ENCODE data around the gene PIAS1.
"Not testable (repeated sequence)": the region's sequence is repeated elsewhere in the genome, so short reads cannot be mapped to it uniquely, and the experiment has no call there.

PIAS1 gene

GRCh38 chr15:68038246-68038645, 15.9 kb upstream of the PIAS1 start:
- no peak for DNase-seq

DNA sequence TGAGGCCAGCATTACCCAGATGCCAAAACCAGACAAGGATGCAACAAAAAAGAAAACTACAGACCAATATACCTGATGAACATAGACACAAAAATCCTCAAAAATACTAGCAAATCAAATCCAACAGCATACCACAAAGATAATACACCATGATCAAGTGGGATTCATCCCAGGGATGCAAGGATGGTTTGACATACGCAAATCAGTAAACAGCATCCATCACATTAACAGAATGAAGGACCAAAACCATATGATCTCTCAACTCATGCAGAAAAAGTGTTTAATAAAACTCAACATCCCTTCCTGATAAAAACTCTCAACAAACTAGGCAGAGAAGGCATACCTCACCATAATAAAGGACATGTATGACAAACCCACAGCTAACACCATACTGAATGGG, 14.0 kb upstream of the PIAS1 start:
- DNase-seq: no peak

GRCh38 chr15:68042156-68042854, 11.8 kb upstream of the PIAS1 start:
- DNase-seq: no peak

GRCh38 chr15:68042855-68043222, 11.3 kb upstream of the PIAS1 start:
- no peak for DNase-seq

- DNase-seq: no peak
Observed at GRCh38 chr15:68045289-68046265, 8.5 kb upstream of the PIAS1 start.

- DNase-seq: no peak
Observed at GRCh38 chr15:68047826-68048225, 6.3 kb upstream of the PIAS1 start.

DNA sequence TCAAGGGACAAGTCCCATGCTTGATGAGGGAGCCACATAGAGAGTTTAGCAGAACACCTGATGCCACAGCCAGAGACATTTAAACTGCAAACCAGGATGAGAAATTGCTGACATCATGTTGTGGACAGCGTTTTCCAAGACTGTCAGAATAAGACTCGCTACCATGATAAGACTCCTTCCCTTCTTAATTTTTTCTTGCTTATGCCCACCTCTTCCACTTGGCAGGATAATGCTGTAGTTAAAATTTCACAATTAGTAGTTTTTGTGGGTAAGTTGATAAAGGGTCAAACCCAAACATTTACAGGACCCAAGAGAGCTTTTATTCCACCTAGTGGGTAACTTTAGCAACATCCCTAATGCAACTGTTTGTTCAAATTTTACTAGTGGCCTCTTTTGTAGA, 3.0 kb upstream of the PIAS1 start:
- DNase-seq: no peak

- DNase-seq: no peak
Observed at GRCh38 chr15:68051907-68052306, 2.2 kb upstream of the PIAS1 start.

GRCh38 chr15:68052431-68052830, 1.7 kb upstream of the PIAS1 start:
- no peak for DNase-seq

GRCh38 chr15:68053001-68053400, 1.1 kb upstream of the PIAS1 start:
- no peak for DNase-seq

- DNase-seq: no peak
Observed at GRCh38 chr15:68054628-68055223, 611 bp downstream of the PIAS1 start.

DNA sequence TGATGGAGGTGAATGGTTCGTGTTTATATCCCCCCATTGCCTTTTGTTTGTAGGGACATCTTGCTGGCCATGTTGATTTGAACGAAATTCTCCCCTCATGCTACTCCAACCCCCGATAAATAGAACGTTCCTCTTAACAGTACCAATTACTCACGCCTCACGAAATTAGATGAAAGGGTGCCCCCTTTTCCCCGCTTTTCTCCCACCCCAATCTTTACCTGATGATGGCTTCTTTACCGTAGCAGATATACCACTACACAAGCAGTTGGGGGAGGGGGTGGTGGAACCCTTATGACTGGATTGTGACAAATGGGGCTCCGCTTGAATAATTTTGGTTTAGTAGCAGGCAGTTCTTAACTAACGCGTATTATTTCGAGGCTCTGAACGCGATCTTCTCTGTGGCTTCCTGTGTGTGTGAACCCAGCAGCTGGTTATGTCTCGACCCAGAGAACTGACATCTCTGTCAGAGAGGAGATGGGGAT, 1.1 kb downstream of the PIAS1 start:
- no peak for DNase-seq

DNA sequence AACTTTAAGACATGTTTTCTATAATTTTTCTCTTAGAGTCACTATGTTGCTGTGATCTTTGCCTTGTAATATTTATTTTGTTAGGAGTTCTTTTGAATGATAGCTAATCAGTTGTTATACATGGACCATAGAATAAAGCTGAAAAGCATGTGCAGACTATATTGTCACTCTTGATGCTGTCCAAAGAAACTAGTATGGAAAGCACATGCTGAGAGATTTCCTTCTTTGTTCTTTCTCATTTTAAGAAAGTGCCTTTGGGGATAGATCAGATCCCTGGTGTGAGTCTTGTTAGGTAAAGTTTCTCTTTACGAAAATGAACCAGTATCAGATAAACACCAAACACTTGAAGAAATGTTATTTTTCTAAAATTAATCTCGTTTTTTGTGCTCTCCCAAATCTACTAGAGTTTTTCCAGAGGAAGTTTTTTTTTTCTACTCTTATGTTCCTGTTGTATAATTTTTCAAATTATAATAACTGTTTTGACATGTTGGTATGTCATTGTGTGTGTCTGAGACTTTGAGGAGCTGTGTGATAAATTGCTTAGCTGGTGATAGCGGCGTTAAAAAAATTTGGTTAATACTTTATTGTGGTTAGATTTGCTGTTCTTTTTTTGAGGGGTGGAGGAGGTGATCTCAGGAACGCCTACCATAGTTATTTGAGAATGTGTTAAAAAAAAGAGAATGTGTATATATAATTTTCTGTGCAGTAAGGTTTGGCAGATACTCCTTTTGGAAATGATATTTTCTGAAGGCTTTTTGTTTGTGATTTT, 2.2 kb downstream of the PIAS1 start:
- no peak for DNase-seq

DNA sequence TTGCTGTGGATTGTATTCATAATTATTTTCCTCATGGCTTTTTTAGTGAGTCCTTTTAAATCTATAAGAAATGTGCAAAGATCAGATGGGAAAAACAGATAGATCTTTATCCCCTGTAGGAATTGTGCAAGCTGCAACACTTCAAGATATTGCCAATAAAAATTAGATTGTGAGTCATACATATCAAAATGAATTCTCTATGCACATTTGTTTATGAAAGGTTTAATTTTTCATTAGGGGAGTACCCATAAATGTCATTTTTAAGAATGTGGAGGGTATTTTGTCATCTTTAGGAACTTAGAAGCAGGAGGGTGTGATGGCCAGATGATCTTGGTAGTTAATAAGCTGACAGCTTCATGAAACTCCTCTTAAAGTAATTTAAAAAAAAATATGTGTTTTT, 2.9 kb downstream of the PIAS1 start:
- no peak for DNase-seq

- DNase-seq: no peak
Observed at GRCh38 chr15:68057758-68058157, 3.6 kb downstream of the PIAS1 start.

DNA sequence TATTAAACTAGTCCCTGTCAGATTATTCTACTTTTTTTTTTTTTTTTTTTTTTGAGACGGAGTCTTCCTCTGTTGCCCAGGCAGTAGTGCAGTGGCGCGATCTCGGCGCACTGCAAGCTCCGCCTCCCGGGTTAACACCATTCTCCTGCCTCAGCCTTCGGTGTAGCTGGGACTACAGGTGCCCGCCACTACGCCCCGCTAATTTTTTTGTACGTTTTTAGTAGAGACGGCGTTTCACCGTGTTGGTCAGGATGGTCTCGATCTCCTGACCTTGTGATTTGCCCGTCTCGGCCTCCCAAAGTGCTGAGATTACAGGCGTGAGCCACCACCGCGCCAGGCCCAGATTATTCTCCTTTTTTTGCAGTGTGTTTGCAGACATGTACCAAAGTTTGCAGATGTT, 4.9 kb downstream of the PIAS1 start:
- not testable (repeated sequence) for DNase-seq

- no peak for DNase-seq
Observed at GRCh38 chr15:68059630-68060029, 5.5 kb downstream of the PIAS1 start.

DNA sequence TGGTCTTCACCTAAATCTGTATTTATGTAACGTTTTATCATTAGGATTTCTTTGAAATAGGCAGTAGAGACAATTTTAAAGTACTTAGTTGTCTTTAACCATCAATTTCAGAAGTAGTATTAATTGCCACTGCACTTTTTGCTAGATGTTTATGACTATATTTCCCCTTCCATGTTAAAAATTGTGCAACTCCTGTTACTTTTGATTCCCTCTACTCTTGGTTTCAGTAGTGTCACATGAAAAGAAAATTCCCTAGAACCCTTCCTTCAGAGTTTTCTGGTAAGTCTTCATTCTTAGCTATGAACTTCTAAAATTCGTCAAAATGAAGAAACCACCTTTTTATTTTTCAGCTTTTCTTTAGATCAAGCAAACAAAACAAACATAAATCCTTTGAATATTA, 7.1 kb downstream of the PIAS1 start:
- no peak for DNase-seq

- no peak for DNase-seq
Observed at GRCh38 chr15:68061602-68062001, 7.5 kb downstream of the PIAS1 start.

DNA sequence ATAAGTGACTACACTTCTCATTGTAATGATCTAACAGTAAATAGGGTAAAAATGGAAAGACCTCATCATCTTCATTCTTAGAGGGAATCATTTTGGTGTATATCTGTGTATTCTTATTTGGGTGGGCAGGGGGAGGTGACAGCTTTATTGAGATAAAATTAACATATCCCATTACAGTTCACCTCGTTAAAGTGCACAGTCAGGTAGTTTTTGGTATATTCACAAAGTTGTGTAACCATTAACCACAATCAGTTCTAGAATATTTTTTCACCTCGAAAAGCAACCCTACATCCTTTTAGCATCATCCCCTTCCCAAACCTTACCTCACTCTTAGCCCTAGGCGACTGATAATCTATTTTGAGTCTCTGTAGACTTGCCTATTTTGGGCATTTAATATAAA, 8.1 kb downstream of the PIAS1 start:
- no peak for DNase-seq

DNA sequence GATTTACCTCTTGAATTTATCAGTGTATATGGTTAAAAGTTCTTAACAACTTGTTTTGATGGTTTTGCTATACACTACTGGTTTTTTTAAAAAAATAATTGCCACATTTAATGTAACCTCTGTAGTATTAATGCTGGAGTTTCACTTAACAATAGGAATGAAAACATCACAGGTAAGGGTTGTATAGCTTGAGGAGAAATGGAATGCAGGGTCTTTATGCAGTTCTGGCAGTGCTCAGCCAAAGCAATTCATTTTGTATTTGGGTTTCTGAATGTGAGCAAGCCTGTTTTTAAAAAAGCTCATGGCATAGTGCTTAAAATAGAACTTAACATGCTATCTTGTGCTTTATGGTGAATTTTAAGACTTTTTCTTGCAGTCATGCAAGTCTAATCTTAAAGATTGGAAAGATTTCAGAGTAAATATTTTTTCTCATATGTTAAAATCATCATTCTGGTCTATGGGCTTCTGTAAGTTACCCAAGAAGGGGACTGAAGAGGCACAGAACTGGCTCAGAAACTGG, 8.9 kb downstream of the PIAS1 start:
- no peak for DNase-seq

DNA sequence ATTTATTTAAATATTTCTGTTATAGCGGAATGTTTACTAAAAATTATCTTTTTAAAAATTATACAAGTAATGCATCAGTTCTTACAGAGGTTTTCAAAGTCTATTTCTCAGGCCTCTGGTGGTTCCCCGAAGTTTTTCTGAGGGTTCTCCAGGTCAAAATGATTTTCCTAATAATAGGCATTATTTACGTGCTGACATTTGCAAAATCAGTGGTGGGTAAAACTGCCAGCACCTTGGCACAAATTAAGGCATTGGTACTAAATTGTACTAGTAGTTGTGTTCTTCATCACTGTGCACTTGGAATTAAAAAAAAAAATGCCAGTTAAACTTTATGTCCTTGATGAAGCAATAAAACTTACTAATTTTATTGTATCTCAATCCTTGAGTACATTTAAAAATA, 9.5 kb downstream of the PIAS1 start:
- DNase-seq: no peak
